Measurements from ENCODE around the gene SRA1.
"Not testable (repeated sequence)": the region's sequence is repeated elsewhere in the genome, so short reads cannot be mapped to it uniquely, and the experiment has no call there.

Gene SRA1

GRCh38 chr5:140557136-140557805 lies at the start of gene SRA1:
Gene SRA1, minus strand, starts transcription at chr5:140557473. Its CDS starts 21 bp downstream, at chr5:140557452.
- peak; percentile 92 for DNase-seq (ENCODE audit: extremely low read depth, insufficient read length)
- Histone ChIP-seq H3K4me3 (replicated peaks; ENCODE audit: low read depth, low read length) (peak within 1 kb of the TSS; percentile 90), H3K36me3 (ENCODE audit: control insufficient read depth, insufficient read depth, low read length) (peaks cover 9% of the 10 kb centered on the region), H3K27me3 (replicated peaks; ENCODE audit: control insufficient read depth, insufficient read depth, low read length) (no peaks in the 10 kb centered on the region)
- no peak for TF ChIP-seq CTCF (IDR thresholded peaks at IDR 0.05; ENCODE audit: insufficient read depth, low read length, poor library complexity, severe bottlenecking)

- H3K4me3 ChIP-seq (replicated peaks; ENCODE audit: low read depth, low read length) = no peak overlapping the region
- DNase-seq (ENCODE audit: extremely low read depth, insufficient read length) = no peak
- no peaks in the 10 kb centered on the region for H3K27me3 ChIP-seq (replicated peaks; ENCODE audit: control insufficient read depth, insufficient read depth, low read length)
- no peaks in the 10 kb centered on the region for H3K36me3 ChIP-seq (ENCODE audit: control insufficient read depth, insufficient read depth, low read length)
- no peak for TF ChIP-seq CTCF (IDR thresholded peaks at IDR 0.05; ENCODE audit: insufficient read depth, low read length, poor library complexity, severe bottlenecking)
Measured at GRCh38 chr5:140607031-140607430, 49.8 kb upstream of the SRA1 start.

- no peaks in the 10 kb centered on the region for H3K27me3 ChIP-seq (replicated peaks; ENCODE audit: control insufficient read depth, insufficient read depth, low read length)
- no peak for DNase-seq (ENCODE audit: extremely low read depth, insufficient read length)
- TF ChIP-seq CTCF (IDR thresholded peaks at IDR 0.05; ENCODE audit: insufficient read depth, low read length, poor library complexity, severe bottlenecking) = no peak
Measured at GRCh38 chr5:140605879-140606278, 48.6 kb upstream of the SRA1 start.

GRCh38 chr5:140603734-140604133 lies 46.5 kb upstream of the SRA1 start:
- no peak for DNase-seq (ENCODE audit: extremely low read depth, insufficient read length)
- Histone ChIP-seq H3K36me3 (ENCODE audit: control insufficient read depth, insufficient read depth, low read length) (no peaks in the 10 kb centered on the region), H3K27me3 (replicated peaks; ENCODE audit: control insufficient read depth, insufficient read depth, low read length) (no peaks in the 10 kb centered on the region), H3K4me3 (replicated peaks; ENCODE audit: low read depth, low read length) (no peak overlapping the region)
- no peak for TF ChIP-seq CTCF (IDR thresholded peaks at IDR 0.05; ENCODE audit: insufficient read depth, low read length, poor library complexity, severe bottlenecking)

More at GRCh38 chr5:140605879-140606278, 48.6 kb upstream of the SRA1 start:
- no peaks in the 10 kb centered on the region for H3K36me3 ChIP-seq (ENCODE audit: control insufficient read depth, insufficient read depth, low read length)
- no peak overlapping the region for H3K4me3 ChIP-seq (replicated peaks; ENCODE audit: low read depth, low read length)

- not testable (repeated sequence) for H3K36me3 ChIP-seq (ENCODE audit: control insufficient read depth, insufficient read depth, low read length); H3K4me3 ChIP-seq (replicated peaks; ENCODE audit: low read depth, low read length); H3K27me3 ChIP-seq (replicated peaks; ENCODE audit: control insufficient read depth, insufficient read depth, low read length); DNase-seq (ENCODE audit: extremely low read depth, insufficient read length)
Measured at GRCh38 chr5:140603446-140603698, 46.1 kb upstream of the SRA1 start.

- no peaks in the 10 kb centered on the region for H3K27me3 ChIP-seq (replicated peaks; ENCODE audit: control insufficient read depth, insufficient read depth, low read length)
- no peak for DNase-seq (ENCODE audit: extremely low read depth, insufficient read length)
- H3K4me3 ChIP-seq (replicated peaks; ENCODE audit: low read depth, low read length) = no peak overlapping the region
- no peaks in the 10 kb centered on the region for H3K36me3 ChIP-seq (ENCODE audit: control insufficient read depth, insufficient read depth, low read length)
- no peak for TF ChIP-seq CTCF (IDR thresholded peaks at IDR 0.05; ENCODE audit: insufficient read depth, low read length, poor library complexity, severe bottlenecking)
Measured at GRCh38 chr5:140602147-140602546, 44.9 kb upstream of the SRA1 start.

Data from GM06990 (cell line).